HCT116 (cell line): ENCODE data around the gene SMCO1. TPM values are rescaled to one million over a fixed set of nuclear protein-coding genes. Genes with fewer than 3 reads are reported as not detected.
"Not testable (repeated sequence)": the region's sequence is repeated elsewhere in the genome, so short reads cannot be mapped to it uniquely, and the experiment has no call there.

Source experiments
- ATAC-seq: fragments of 200-7000 bp; cut with Tn5 transposase; 2 replicates; pipeline ENCODE4 v1.9.1; 2020; ENCODE audit warnings: mild to moderate bottlenecking, moderate library complexity
- BruUV-seq: library from RNA; stranded (reverse); fragments of 400-500 nt; replicated peaks from 2 replicates; lab custom pipeline; 2021; lab: Mats Ljungman, UMichigan
- CTCF ChIA-PET: fragments of 300-600 bp; sonication (Branson Sonifier 250); formaldehyde crosslinking; loops from one replicate; lab custom pipeline; 2021; ENCODE audit warnings: antibody characterized with exemption; lab: Charles Lee
- POLR2A ChIA-PET: fragments of 300-600, 350-600 bp; sonication (Branson Sonifier 250); formaldehyde crosslinking; loops from one replicate; lab custom pipeline; 2021; ENCODE audit warnings: antibody characterized with exemption; lab: Charles Lee
- RAD21 ChIA-PET, 2 experiments: fragments of 300-600 bp; sonication (Branson Sonifier 250); formaldehyde crosslinking; loops; one replicate each; lab custom pipeline; 2023; ENCODE audit warnings: low total read pairs in 2 of 2; ENCODE audit not compliant: uncharacterized antibody in 2 of 2, unreplicated experiment in 2 of 2, low non-redundant PET in 1 of 2; lab: Charles Lee
- DNase-seq: peaks from one replicate; pipeline ENCODE4 v3.0.0-alpha.2; 2010; ENCODE audit warnings: low read depth, low spot score
- H2AFZ ChIP-seq: fragments of 200-600 bp; shearing (Covaris generic), sonication (generic); 2 replicates; pipeline ENCODE4 v1.6.1; 2017; ENCODE audit warnings: low read depth, mixed run types, mixed read lengths, antibody characterized with exemption, low read length; ENCODE audit not compliant: poor library complexity, severe bottlenecking
- H3K27ac ChIP-seq: 2 replicates; pipeline ENCODE4 v1.5.1; 2012; ENCODE audit warnings: low read depth, low read length
- H3K27me3 ChIP-seq: fragments of 200-600 bp; sonication (generic); 2 replicates; pipeline ENCODE4 v1.6.1; 2016; ENCODE audit warnings: mixed run types, low read length, mixed read lengths; ENCODE audit not compliant: insufficient read depth
- H3K36me3 ChIP-seq, 2 experiments: fragments of 200-500 bp in 1 of 2; fragments of 200-600 bp in 1 of 2; sonication (Bioruptor generic) in 1 of 2; sonication (generic) in 1 of 2; 2 replicates each; pipeline versions ENCODE4 v1.5.1 to v1.6.1; 2014 to 2016; ENCODE audit warnings: low read length in 2 of 2, inconsistent platforms in 1 of 2, mixed read lengths in 1 of 2, mixed run types in 1 of 2; ENCODE audit not compliant: insufficient read depth in 2 of 2, control insufficient read depth in 1 of 2
- H3K4me1 ChIP-seq, 2 experiments: fragments of 200-600 bp in 1 of 2; sonication (generic) in 1 of 2; 2 replicates each; pipeline versions ENCODE4 v1.5.1 to v1.6.1; 2012 to 2017; ENCODE audit warnings: low read length in 2 of 2, inconsistent platforms in 1 of 2, mild to moderate bottlenecking in 1 of 2, mixed read lengths in 1 of 2, mixed run types in 1 of 2, moderate library complexity in 1 of 2; ENCODE audit not compliant: insufficient read depth in 2 of 2, control insufficient read depth in 1 of 2
- H3K4me2 ChIP-seq: fragments of 200-600 bp; sonication (generic); 2 replicates; pipeline ENCODE4 v1.6.1; 2017; ENCODE audit warnings: mixed run types, low read length, mixed read lengths
- H3K4me3 ChIP-seq, 2 experiments: fragments of 200-600 bp in 1 of 2; sonication (generic) in 1 of 2; replicated peaks in 1 of 2; 2 replicates each; pipeline ENCODE4 v1.5.1; 2011 to 2016; ENCODE audit warnings: low read length in 2 of 2, control low read depth in 1 of 2, low read depth in 1 of 2, mild to moderate bottlenecking in 1 of 2, mixed read lengths in 1 of 2, mixed run types in 1 of 2
- H3K79me2 ChIP-seq: fragments of 200-600 bp; sonication (generic); 2 replicates; pipeline ENCODE4 v1.6.1; 2017; ENCODE audit warnings: mild to moderate bottlenecking, mixed run types, low read length, moderate library complexity, mixed read lengths; ENCODE audit not compliant: insufficient read depth
- H3K9ac ChIP-seq: fragments of 200-600 bp; sonication (generic); 2 replicates; pipeline ENCODE4 v1.6.1; 2016; ENCODE audit warnings: low read length, mixed read lengths
- H3K9me2 ChIP-seq: fragments of 200-600 bp; sonication (generic), shearing (Covaris generic); 2 replicates; pipeline ENCODE4 v1.6.1; 2017; ENCODE audit warnings: mixed run types, mild to moderate bottlenecking, moderate library complexity; ENCODE audit not compliant: insufficient read depth
- H3K9me3 ChIP-seq, 2 experiments: fragments of 200-500 bp in 1 of 2; fragments of 200-600 bp in 1 of 2; sonication (Bioruptor generic) in 1 of 2; sonication (generic) in 1 of 2; 2 replicates each; pipeline ENCODE4 v1.6.1; 2014 to 2017; ENCODE audit warnings: low read length in 2 of 2, mixed read lengths in 2 of 2, inconsistent platforms in 1 of 2, low read depth in 1 of 2, mild to moderate bottlenecking in 1 of 2, mixed run types in 1 of 2, moderate library complexity in 1 of 2; ENCODE audit not compliant: control insufficient read depth in 1 of 2, insufficient read depth in 1 of 2
- H4K20me1 ChIP-seq: fragments of 200-600 bp; sonication (generic), shearing (Covaris generic); 2 replicates; pipeline ENCODE4 v1.6.1; 2017; ENCODE audit warnings: mixed run types, mild to moderate bottlenecking, moderate library complexity; ENCODE audit not compliant: insufficient read depth
- EZH2 ChIP-seq: fragments of 200-600 bp; sonication (generic); IDR thresholded peaks from 2 replicates; pipeline ENCODE4 v1.6.1; 2017; ENCODE audit warnings: antibody characterized with exemption, mixed run types
- POLR2AphosphoS5 ChIP-seq: IDR thresholded peaks from 2 replicates; pipeline ENCODE4 v1.6.1; 2011; ENCODE audit warnings: mild to moderate bottlenecking, low read depth, low read length, moderate library complexity
- RAD21 ChIP-seq: IDR thresholded peaks from 2 replicates; pipeline ENCODE4 v1.6.1; 2012; ENCODE audit warnings: low read depth, mild to moderate bottlenecking
- SP1 ChIP-seq: IDR thresholded peaks from 2 replicates; pipeline ENCODE4 v1.6.1; 2012; ENCODE audit warnings: low read depth
- ZFX ChIP-seq: fragments of 450-650 bp; IDR thresholded peaks from 2 replicates; pipeline ENCODE4 v1.6.1; 2017
- intact Hi-C: fragments of 100-400 bp; cut with micrococcal nuclease; formaldehyde crosslinking; loops from 2 replicates; pipeline ENCODE4 v1.10.0; 2022
- total RNA-seq: library from RNA; stranded (reverse); gene quantifications from one replicate; pipeline ENCODE4 v1.2.1, GENCODE V29; 2021; ENCODE audit not compliant: unreplicated experiment

Gene SMCO1
- total RNA-seq, 1 experiment from 2014 or later, result not detected

DNA sequence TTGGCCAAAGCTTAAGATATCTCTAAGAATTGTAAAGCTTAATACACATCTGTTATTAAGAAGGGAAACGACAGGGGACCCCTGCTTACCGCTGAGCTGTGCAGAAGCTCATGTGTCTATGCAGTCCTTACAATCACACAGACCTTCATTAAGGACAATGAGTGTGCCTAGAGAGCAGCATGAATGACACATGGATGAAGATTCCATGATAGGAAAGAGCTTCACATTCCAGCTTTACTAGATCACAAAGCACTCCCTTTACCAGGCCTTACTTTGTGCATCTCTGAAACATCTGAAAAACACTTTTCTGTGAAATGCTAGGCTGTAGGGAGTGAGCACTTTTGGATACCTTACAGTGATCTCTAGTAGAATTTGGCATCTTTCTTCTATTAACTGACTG is 43.6 kb downstream of the SMCO1 start:
- H2AFZ ChIP-seq, result no peak overlapping the region
- BruUV-seq, result TSS peak; percentile 26
- H3K9ac ChIP-seq, result no peak overlapping the region
- intact Hi-C loops, result no loop called here
- H3K27me3 ChIP-seq, result no peaks in the 10 kb centered on the region
- H3K4me3 ChIP-seq, result no peak overlapping the region
- no peaks in the 10 kb centered on the region for H3K9me3 ChIP-seq
- H3K4me2 ChIP-seq, result no peak overlapping the region
- CTCF ChIA-PET, result no interaction called here
- TF ChIP-seq EZH2 (no peak), ZFX (no peak), POLR2AphosphoS5 (no peak)
- no peaks in the 10 kb centered on the region for H3K4me1 ChIP-seq
- DNase-seq (no peak), ATAC-seq (no peak)
- H3K36me3 ChIP-seq, result peaks cover 22% of the 10 kb centered on the region in 2 experiments; a peak in 3 of 4 replicates
- RAD21 ChIA-PET, result interaction anchor here in 1 of 2 experiments (0.7 kb wide), 1 partner anchor 15 kb away, joined by 3 read pairs; no protein-coding TSS in a partner anchor
- no peaks in the 10 kb centered on the region for H4K20me1 ChIP-seq
- H3K27ac ChIP-seq, result no peak overlapping the region
- H3K9me2 ChIP-seq, result no peaks in the 10 kb centered on the region
- H3K79me2 ChIP-seq, result peaks cover 21% of the 10 kb centered on the region
- POLR2A ChIA-PET, result no interaction called here

DNA sequence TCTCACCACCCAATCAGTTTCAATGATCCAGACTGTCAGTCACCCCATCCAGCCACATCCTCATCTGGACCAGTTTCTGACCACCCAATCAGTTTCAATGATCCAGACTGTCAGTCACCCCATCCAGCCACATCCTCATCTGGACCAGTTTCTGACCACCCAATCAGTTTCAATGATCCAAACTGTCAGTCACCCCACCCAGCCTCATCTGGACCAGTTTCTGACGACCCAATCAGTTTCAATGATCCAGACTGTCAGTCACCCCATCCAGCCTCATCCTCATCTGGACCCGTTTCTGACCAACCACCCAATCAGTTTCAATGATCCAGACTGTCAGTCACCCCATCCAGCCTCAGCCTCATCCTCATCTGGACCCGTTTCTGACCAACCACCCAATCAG is 45.0 kb downstream of the SMCO1 start:
- H2AFZ ChIP-seq, H3K27ac ChIP-seq, intact Hi-C loops, BruUV-seq, H3K4me2 ChIP-seq, DNase-seq, H3K27me3 ChIP-seq, H3K9me3 ChIP-seq, ATAC-seq, H3K4me3 ChIP-seq, H3K4me1 ChIP-seq, RAD21 ChIA-PET, H3K9ac ChIP-seq, CTCF ChIA-PET, POLR2A ChIA-PET, H3K9me2 ChIP-seq, H4K20me1 ChIP-seq: not testable (repeated sequence)
- peaks cover 21 to 22% of the 10 kb centered on the region in 2 experiments; a peak in 3 of 4 replicates for H3K36me3 ChIP-seq
- peaks cover 21% of the 10 kb centered on the region for H3K79me2 ChIP-seq

DNA sequence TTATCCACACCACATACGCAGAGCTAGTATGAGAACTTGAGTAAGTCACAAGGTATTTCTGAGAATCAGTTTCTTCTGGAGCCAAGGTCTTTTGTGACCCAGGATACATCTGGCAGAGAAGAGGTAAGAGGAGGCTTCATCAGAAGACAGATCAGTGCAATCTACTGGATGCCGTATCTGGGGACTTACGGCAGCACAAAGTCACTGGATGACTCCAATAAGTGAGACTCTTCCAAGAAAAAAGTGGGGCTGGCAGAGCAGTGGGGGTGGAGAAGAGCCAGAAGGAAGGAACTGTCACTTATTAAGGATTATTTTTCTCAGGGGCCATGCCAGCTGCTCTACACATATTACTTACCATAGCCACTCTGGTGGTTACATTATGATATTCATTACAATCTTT is 51.3 kb downstream of the SMCO1 start:
- no peaks in the 10 kb centered on the region for H3K27me3 ChIP-seq
- no peak overlapping the region for H3K9ac ChIP-seq
- ATAC-seq (no peak), DNase-seq (no peak)
- no peaks in the 10 kb centered on the region for H3K4me1 ChIP-seq
- H4K20me1 ChIP-seq, result no peaks in the 10 kb centered on the region
- H3K4me2 ChIP-seq, result no peak overlapping the region
- CTCF ChIA-PET, result no interaction called here
- no TSS peak for BruUV-seq
- intact Hi-C loops, result no loop called here
- no peaks in the 10 kb centered on the region; a peak in 1 of 4 replicates for H3K36me3 ChIP-seq
- POLR2A ChIA-PET, result no interaction called here
- H3K4me3 ChIP-seq, result no peak overlapping the region
- H3K79me2 ChIP-seq, result peaks cover 7% of the 10 kb centered on the region; the same call in 1 of the 2 replicates
- no peak overlapping the region for H3K27ac ChIP-seq
- H3K9me2 ChIP-seq, result no peaks in the 10 kb centered on the region
- no peaks in the 10 kb centered on the region for H3K9me3 ChIP-seq
- RAD21 ChIA-PET, result no interaction called here
- no peak overlapping the region for H2AFZ ChIP-seq
- no peak for TF ChIP-seq RAD21
- TF ChIP-seq SP1, result no peak
